Lower leg skin (tissue), 4 donors: ENCODE measurements around the gene CIBAR2. TPM values are rescaled to one million over a fixed set of nuclear protein-coding genes. Genes with fewer than 3 reads are reported as not detected.

Source experiments
- DNase-seq, 2 donors: peaks; one replicate each; pipeline ENCODE4 v3.0.0-alpha.2; 2019; ENCODE audit warnings: low spot score in 2 of 2
- H3K4me3 ChIP-seq: fragments of 200-600 bp; sonication (generic); 2 replicates; pipeline ENCODE4 v1.5.1; 2017; ENCODE audit warnings: mild to moderate bottlenecking, low read depth; ENCODE audit not compliant: poor library complexity, severe bottlenecking
- POLR2A ChIP-seq, 2 donors: fragments of 450-650 bp; IDR thresholded peaks; one replicate each; pipeline ENCODE4 v1.6.1; 2016 to 2017; ENCODE audit warnings: antibody characterized with exemption in 2 of 2, mild to moderate bottlenecking in 1 of 2, moderate library complexity in 1 of 2
- WGBS, 2 donors: methylation state at CpG; one replicate each; pipeline ENCODE4 v1.1.5; 2018; 5-methylcytosine and 5-hydroxymethylcytosine counted together
- intact Hi-C: fragments of 100-400 bp; cut with DNase I; formaldehyde crosslinking; loops from one replicate; pipeline ENCODE4 v1.15.0; 2023; ENCODE audit warnings: low total_unique reads
- total RNA-seq, 4 donors: library from RNA; depleted of rRNA; stranded (reverse); fragments of >200 nt; gene quantifications; one replicate each; pipeline ENCODE4 v1.1.0, GENCODE V29; 2016
- TF ChIP-seq, protein P1 (sequence below), 3 donors: fragments of 450-650 bp; IDR thresholded peaks; one replicate each; pipeline ENCODE4 v1.5.1; 2016; ENCODE audit warnings: antibody characterized with exemption in 3 of 3, mild to moderate bottlenecking in 3 of 3, moderate library complexity in 2 of 3

The CIBAR2 gene
- total RNA-seq, 4 donors from 2014 or later: not detected

DNA sequence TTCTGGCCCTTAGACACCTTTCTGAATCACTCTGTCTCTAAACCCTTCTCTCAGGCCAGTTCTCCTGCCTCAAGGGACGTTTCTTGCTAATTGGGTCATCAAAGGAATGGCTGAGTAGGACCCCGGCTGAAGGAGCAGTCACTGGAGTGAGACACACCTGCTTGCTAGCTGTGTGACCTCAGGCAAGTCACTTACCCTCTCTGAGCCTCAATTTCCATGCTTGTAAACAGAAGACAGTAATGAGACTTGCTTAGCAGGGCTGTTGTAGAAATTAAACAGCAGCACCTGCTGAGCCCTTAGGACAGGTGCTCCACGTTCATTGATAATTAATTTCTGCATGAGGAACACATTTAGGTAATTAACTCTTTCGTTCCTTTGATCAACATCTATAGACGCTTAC lies 6.8 kb downstream of the CIBAR2 start:
- TF ChIP-seq POLR2A (IDR thresholded peaks at IDR 0.05): no peak
- TF ChIP-seq, protein P1, sequence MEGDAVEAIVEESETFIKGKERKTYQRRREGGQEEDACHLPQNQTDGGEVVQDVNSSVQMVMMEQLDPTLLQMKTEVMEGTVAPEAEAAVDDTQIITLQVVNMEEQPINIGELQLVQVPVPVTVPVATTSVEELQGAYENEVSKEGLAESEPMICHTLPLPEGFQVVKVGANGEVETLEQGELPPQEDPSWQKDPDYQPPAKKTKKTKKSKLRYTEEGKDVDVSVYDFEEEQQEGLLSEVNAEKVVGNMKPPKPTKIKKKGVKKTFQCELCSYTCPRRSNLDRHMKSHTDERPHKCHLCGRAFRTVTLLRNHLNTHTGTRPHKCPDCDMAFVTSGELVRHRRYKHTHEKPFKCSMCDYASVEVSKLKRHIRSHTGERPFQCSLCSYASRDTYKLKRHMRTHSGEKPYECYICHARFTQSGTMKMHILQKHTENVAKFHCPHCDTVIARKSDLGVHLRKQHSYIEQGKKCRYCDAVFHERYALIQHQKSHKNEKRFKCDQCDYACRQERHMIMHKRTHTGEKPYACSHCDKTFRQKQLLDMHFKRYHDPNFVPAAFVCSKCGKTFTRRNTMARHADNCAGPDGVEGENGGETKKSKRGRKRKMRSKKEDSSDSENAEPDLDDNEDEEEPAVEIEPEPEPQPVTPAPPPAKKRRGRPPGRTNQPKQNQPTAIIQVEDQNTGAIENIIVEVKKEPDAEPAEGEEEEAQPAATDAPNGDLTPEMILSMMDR (IDR thresholded peaks at IDR 0.05): no peak
- no peak for DNase-seq
- H3K4me3 ChIP-seq: no peak overlapping the region
- intact Hi-C loops: no loop called here
- WGBS, 2 donors: 56 to 65% methylated on average over 5 of the region's 5 CpGs

DNA sequence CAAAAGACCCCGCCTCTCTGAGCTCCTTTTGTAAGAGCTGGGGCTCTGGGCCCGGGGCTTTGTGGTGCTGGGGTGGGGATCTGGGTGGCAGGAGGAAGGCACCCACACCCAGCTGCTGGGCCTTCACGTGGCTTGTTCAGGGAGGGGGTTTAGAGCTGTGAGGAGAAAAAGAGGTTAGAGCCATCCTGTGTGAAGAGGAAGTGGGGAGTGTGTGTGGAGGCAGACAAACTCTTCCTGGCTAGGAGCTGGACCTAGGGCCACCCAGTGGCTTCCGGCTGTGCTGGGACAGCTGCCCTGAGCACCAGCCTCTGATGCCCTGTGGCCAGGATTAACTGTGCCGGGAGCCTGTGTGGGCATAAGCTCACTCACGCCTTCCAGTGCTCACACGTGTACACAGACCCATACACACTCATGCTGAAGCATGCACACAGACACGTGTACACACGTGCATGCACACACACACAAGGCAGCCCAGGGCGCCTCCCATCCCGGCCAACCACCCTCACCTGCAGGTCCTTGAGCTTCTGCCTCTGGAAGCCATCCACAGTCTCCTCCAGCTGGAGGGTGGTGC lies 7.4 kb downstream of the CIBAR2 start:
- TF ChIP-seq, protein P1 (IDR thresholded peaks at IDR 0.05): no peak
- no peak for TF ChIP-seq POLR2A (IDR thresholded peaks at IDR 0.05)
- intact Hi-C loops: no loop called here
- no peak for DNase-seq
- 41 to 61% methylated on average over 11 of the region's 11 CpGs for WGBS, 2 donors
- H3K4me3 ChIP-seq: no peak overlapping the region

- DNase-seq: no peak
- no peak for TF ChIP-seq POLR2A (IDR thresholded peaks at IDR 0.05)
- TF ChIP-seq, protein P1 (IDR thresholded peaks at IDR 0.05): no peak
- intact Hi-C loops: no loop called here
- H3K4me3 ChIP-seq: no peak overlapping the region
- WGBS, 2 donors: 87 to 89% methylated on average over 12 of the region's 12 CpGs
Measured at GRCh38 chr16:85104147-85104546, 8.1 kb downstream of the CIBAR2 start.

DNA sequence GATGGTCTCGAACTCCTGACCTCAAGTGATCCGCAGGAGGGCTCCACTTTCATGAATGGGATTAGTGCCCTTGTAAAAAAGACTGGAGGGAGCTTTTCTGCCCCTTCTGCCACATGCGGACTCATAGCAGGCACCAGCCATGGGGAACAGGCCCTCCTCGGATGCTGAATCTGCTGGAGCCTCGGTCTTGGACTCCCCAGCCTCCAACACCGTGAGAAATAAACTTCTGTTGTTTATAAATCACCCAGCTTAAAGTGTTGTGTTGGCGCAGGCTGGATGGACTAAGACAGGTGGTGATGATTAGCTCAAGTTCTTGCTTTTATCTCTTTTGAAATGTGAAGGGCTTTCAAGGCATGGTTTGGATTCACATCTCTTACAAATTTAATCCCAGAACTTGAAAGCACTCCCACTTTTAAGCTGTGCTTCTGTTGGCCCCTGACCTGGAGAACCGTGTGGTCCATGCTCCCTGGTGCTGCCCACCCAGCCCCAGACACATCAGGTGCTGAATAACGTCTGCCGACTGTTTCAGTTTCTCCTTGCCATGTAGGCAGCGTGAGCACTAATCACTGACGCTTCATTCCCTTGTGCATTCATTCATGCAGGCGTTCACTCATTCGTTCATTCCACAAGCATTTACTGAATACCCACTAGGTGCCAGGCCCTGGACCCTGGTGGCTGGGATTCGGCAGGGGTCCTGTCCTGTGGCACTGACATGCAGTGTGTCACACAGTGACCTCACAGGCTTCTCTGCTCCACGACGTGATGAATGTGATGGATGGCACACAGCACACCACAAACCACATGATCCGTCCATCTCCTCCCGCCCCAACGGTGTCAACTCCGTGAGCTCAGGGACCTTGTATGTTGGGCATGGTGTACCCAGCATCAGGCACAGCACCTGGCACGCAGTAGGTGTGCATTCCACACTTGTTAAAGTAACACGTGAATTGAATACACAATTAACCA lies 8.9 kb downstream of the CIBAR2 start:
- DNase-seq: no peak
- intact Hi-C loops: no loop called here
- 89 to 93% methylated on average over 23 of the region's 23 CpGs for WGBS, 2 donors
- H3K4me3 ChIP-seq: no peak overlapping the region
- TF ChIP-seq POLR2A (IDR thresholded peaks at IDR 0.05): no peak
- TF ChIP-seq, protein P1 (IDR thresholded peaks at IDR 0.05): no peak

DNA sequence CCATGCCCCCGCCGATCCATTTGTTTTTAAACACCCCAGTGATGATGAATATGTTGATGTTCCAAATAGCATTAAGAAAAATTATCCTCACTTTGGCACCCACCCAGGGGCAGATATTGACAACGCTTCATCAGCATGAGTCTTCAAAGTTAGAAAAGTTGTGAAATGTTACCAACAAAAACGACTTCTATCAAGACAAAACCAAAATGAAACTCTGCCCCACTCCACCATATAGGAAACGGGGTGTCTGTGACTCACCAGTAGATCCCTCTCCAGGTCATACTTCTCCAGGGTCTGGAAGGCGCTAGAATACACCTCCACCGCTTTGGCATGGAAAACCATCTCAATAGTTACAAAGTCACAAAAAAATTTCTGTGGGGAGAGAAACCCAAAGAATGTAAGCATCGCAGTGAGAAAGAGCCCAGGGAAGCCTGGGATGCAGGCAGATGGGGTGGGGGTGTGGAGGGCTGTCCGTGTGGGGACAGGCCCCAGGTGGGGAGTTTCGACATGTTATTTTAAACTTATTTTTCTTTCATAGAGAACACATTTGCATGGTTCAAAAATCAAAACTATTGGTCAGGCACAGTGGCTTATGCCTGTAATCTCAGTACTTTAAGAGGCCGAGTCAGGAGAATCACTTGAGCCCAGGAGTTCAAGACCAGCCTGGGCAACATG lies 10.2 kb downstream of the CIBAR2 start:
- intact Hi-C loops: no loop called here
- no peak for DNase-seq
- TF ChIP-seq, protein P1 (IDR thresholded peaks at IDR 0.05): no peak
- no peak for TF ChIP-seq POLR2A (IDR thresholded peaks at IDR 0.05)
- no peak overlapping the region for H3K4me3 ChIP-seq
- WGBS, 2 donors: 78 to 81% methylated on average over 11 of the region's 11 CpGs
